WTC11 (cell line): ENCODE measurements around the gene GCK. TPM values are rescaled to one million over a fixed set of nuclear protein-coding genes. Genes with fewer than 3 reads are reported as not detected.
A peak's percentile ranks its signal among the peaks of the same experiment; 100 is the strongest.

Source experiments
- ATAC-seq: fragments of 200-7000 bp; cut with Tn5 transposase; 2 replicates; pipeline ENCODE4 v1.10.0; 2021; ENCODE audit warnings: mild to moderate bottlenecking, moderate library complexity
- CTCF ChIA-PET: fragments of 300-600 bp; sonication (Branson Sonifier 250); formaldehyde crosslinking; loops from one replicate; lab custom pipeline; 2021; ENCODE audit warnings: antibody characterized with exemption; lab: Charles Lee
- POLR2A ChIA-PET: fragments of 350-600 bp; sonication (Branson Sonifier 250); formaldehyde crosslinking; loops from one replicate; lab custom pipeline; 2021; ENCODE audit warnings: antibody characterized with exemption; lab: Charles Lee
- DNase-seq: peaks from one replicate; pipeline ENCODE4 v3.0.0; 2021; ENCODE audit warnings: low spot score
- H3K27ac Mint-ChIP-seq: 2 replicates; pipeline ENCODE4 v1.8.0; 2021; ENCODE audit warnings: mixed read lengths
- H3K27me3 Mint-ChIP-seq: 2 replicates; pipeline ENCODE4 v1.8.0; 2021; ENCODE audit warnings: low read depth, mild to moderate bottlenecking, moderate library complexity, mixed read lengths
- H3K36me3 Mint-ChIP-seq: 2 replicates; pipeline ENCODE4 v1.8.0; 2021; ENCODE audit warnings: mixed read lengths
- H3K4me1 Mint-ChIP-seq: 2 replicates; pipeline ENCODE4 v1.8.0; 2022; ENCODE audit warnings: mixed read lengths
- H3K4me3 Mint-ChIP-seq: 2 replicates; pipeline ENCODE4 v1.8.0; 2021; ENCODE audit warnings: mild to moderate bottlenecking, moderate library complexity, mixed read lengths
- H3K9me3 Mint-ChIP-seq: 2 replicates; pipeline ENCODE4 v1.8.0; 2021; ENCODE audit warnings: mixed read lengths
- ATF6 ChIP-seq: sonication (generic); formaldehyde crosslinking; IDR thresholded peaks from 2 replicates; pipeline ENCODE4 v1.8.1; 2023; ENCODE audit warnings: mild to moderate bottlenecking, missing genetic modification reagents
- CBFB ChIP-seq: sonication (generic); formaldehyde crosslinking; IDR thresholded peaks from 2 replicates; pipeline ENCODE4 v1.8.1; 2022; ENCODE audit warnings: mild to moderate bottlenecking, low read depth, missing genetic modification reagents
- CREB1 ChIP-seq: sonication (generic); formaldehyde crosslinking; IDR thresholded peaks from 2 replicates; pipeline ENCODE4 v1.8.0; 2023; ENCODE audit warnings: mild to moderate bottlenecking, missing genetic modification reagents
- EMX1 ChIP-seq: fragments of 250-450 bp; sonication (Bioruptor Pico); IDR thresholded peaks from 2 replicates; pipeline ENCODE4 v1.8.0; 2021; ENCODE audit warnings: mild to moderate bottlenecking
- FOXJ3 ChIP-seq: sonication (generic); formaldehyde crosslinking; IDR thresholded peaks from 2 replicates; pipeline ENCODE4 v1.9.0; 2021; ENCODE audit warnings: missing genetic modification reagents, mild to moderate bottlenecking, borderline replicate concordance
- FOXP4 ChIP-seq: sonication (generic); formaldehyde crosslinking; IDR thresholded peaks from 2 replicates; pipeline ENCODE4 v1.8.0; 2022; ENCODE audit warnings: mild to moderate bottlenecking, missing genetic modification reagents
- GABPB1 ChIP-seq: sonication (generic); formaldehyde crosslinking; IDR thresholded peaks from 2 replicates; pipeline ENCODE4 v1.8.1; 2023; ENCODE audit warnings: mild to moderate bottlenecking, missing genetic modification reagents
- GRHL2 ChIP-seq: fragments of 250-450 bp; sonication (Bioruptor Pico); IDR thresholded peaks from 2 replicates; pipeline ENCODE4 v1.8.0; 2022; ENCODE audit warnings: mild to moderate bottlenecking, moderate library complexity; ENCODE audit not compliant: insufficient replicate concordance, severe bottlenecking
- GTF2I ChIP-seq: fragments of 250-450 bp; sonication (Bioruptor Pico); conservative IDR thresholded peaks from 2 replicates; pipeline ENCODE4 v1.4.0; 2021; ENCODE audit warnings: mild to moderate bottlenecking
- HMGA2 ChIP-seq: fragments of 250-450 bp; sonication (Bioruptor Pico); IDR thresholded peaks from 2 replicates; pipeline ENCODE4 v1.4.0; 2021; ENCODE audit warnings: mild to moderate bottlenecking, moderate library complexity
- IRF1 ChIP-seq: sonication (generic); formaldehyde crosslinking; IDR thresholded peaks from 2 replicates; pipeline ENCODE4 v1.8.0; 2023; ENCODE audit warnings: missing genetic modification reagents
- IRF2 ChIP-seq: sonication (generic); formaldehyde crosslinking; IDR thresholded peaks from 2 replicates; pipeline ENCODE4 v1.8.0; 2022; ENCODE audit warnings: low read depth, missing genetic modification reagents, borderline replicate concordance
- JAZF1 ChIP-seq: fragments of 250-450 bp; sonication (Bioruptor Pico); IDR thresholded peaks from 2 replicates; pipeline ENCODE4 v1.9.0; 2021; ENCODE audit warnings: moderate library complexity, mild to moderate bottlenecking, inconsistent platforms
- KAT7 ChIP-seq: sonication (generic); formaldehyde crosslinking; IDR thresholded peaks from 2 replicates; pipeline ENCODE4 v1.8.1; 2023; ENCODE audit warnings: missing genetic modification reagents, mild to moderate bottlenecking, borderline replicate concordance
- NFATC4 ChIP-seq: fragments of 250-450 bp; sonication (Bioruptor Pico); IDR thresholded peaks from 2 replicates; pipeline ENCODE4 v1.9.0; 2021; ENCODE audit warnings: mild to moderate bottlenecking
- NR1H2 ChIP-seq: sonication (generic); formaldehyde crosslinking; IDR thresholded peaks from 2 replicates; pipeline ENCODE4 v1.9.0; 2021; ENCODE audit warnings: mild to moderate bottlenecking, moderate library complexity, missing genetic modification reagents
- NR3C1 ChIP-seq: sonication (generic); formaldehyde crosslinking; conservative IDR thresholded peaks from 2 replicates; pipeline ENCODE4 v1.8.1; 2023; ENCODE audit warnings: low read depth, mild to moderate bottlenecking, missing genetic modification reagents
- PRRX2 ChIP-seq: fragments of 250-450 bp; sonication (Bioruptor Pico); IDR thresholded peaks from 2 replicates; pipeline ENCODE4 v1.8.0; 2021; ENCODE audit warnings: mild to moderate bottlenecking
- SMAD3 ChIP-seq: sonication (generic); formaldehyde crosslinking; IDR thresholded peaks from 2 replicates; pipeline ENCODE4 v1.8.0; 2022; ENCODE audit warnings: missing genetic modification reagents, mild to moderate bottlenecking, borderline replicate concordance
- STAT6 ChIP-seq: sonication (generic); formaldehyde crosslinking; conservative IDR thresholded peaks from 2 replicates; pipeline ENCODE4 v1.8.1; 2023; ENCODE audit warnings: mild to moderate bottlenecking, low read depth, missing genetic modification reagents, moderate library complexity
- TCF7 ChIP-seq: sonication (generic); formaldehyde crosslinking; IDR thresholded peaks from 2 replicates; pipeline ENCODE4 v1.8.0; 2022; ENCODE audit warnings: mild to moderate bottlenecking, low read depth, missing genetic modification reagents, moderate library complexity
- TP53 ChIP-seq: sonication (generic); formaldehyde crosslinking; IDR thresholded peaks from 2 replicates; pipeline ENCODE4 v1.8.1; 2023; ENCODE audit warnings: mild to moderate bottlenecking, missing genetic modification reagents
- ZMAT4 ChIP-seq: fragments of 250-450 bp; sonication (Bioruptor Pico); IDR thresholded peaks from 2 replicates; pipeline ENCODE4 v1.9.0; 2021; ENCODE audit warnings: mild to moderate bottlenecking
- ZNF138 ChIP-seq: sonication (generic); formaldehyde crosslinking; conservative IDR thresholded peaks from 2 replicates; pipeline ENCODE4 v1.8.1; 2022; ENCODE audit warnings: mild to moderate bottlenecking, moderate library complexity, missing genetic modification reagents
- ZNF416 ChIP-seq: fragments of 250-450 bp; sonication (Bioruptor Pico); IDR thresholded peaks from 2 replicates; pipeline ENCODE4 v1.9.0; 2021; ENCODE audit warnings: mild to moderate bottlenecking, inconsistent platforms
- ZNF425 ChIP-seq: fragments of 250-450 bp; sonication (Bioruptor Pico); conservative IDR thresholded peaks from 2 replicates; pipeline ENCODE4 v1.9.0; 2021; ENCODE audit warnings: mild to moderate bottlenecking
- total RNA-seq: library from RNA; stranded (reverse); gene quantifications from 3 replicates; pipeline ENCODE4 v1.2.3, GENCODE V29; 2021

GCK gene
- total RNA-seq, 1 experiment from 2014 or later, result 3.3 TPM

GRCh38 chr7:44217223-44217714 lies 28.0 kb upstream of the GCK start (continued):
- TF ChIP-seq STAT6 (CRISPR knock-in tag), result no peak
- TF ChIP-seq ZNF425, result no peak
- TF ChIP-seq JAZF1 (CRISPR knock-in tag), result no peak
- no peak for TF ChIP-seq ZNF416 (CRISPR knock-in tag)
- no peak for TF ChIP-seq HMGA2 (CRISPR knock-in tag)
- no peak for TF ChIP-seq PRRX2 (CRISPR knock-in tag)
- TF ChIP-seq, all 79 proteins: peak for 0

GRCh38 chr7:44216521-44217222 lies 27.4 kb upstream of the GCK start:
- CTCF ChIA-PET, result interaction anchor here (1.1 to 3.5 kb wide), 5 partner anchors 16 to 85 kb away, joined by 3 to 27 read pairs (median 11); partner anchors contain the start of gene YKT6
- Mint-ChIP-seq H3K27ac (no peak overlapping the region), H3K9me3 (no peaks in the 10 kb centered on the region), H3K27me3 (no peaks in the 10 kb centered on the region), H3K4me3 (no peak overlapping the region), H3K4me1 (peaks cover 27% of the 10 kb centered on the region), H3K36me3 (peaks cover 6% of the 10 kb centered on the region; the same call in 1 of the 2 replicates)
- POLR2A ChIA-PET, result no interaction called here
- no peak for ATAC-seq
- DNase-seq, result peak; percentile 6
- TF ChIP-seq SMAD3 (CRISPR knock-in tag) (no peak), FOXP4 (CRISPR knock-in tag) (no peak), ZNF138 (CRISPR knock-in tag) (no peak), NFATC4 (CRISPR knock-in tag) (no peak), GRHL2 (CRISPR knock-in tag) (no peak), TCF7 (CRISPR knock-in tag) (no peak), GTF2I (CRISPR knock-in tag) (no peak), TP53 (no peak), FOXJ3 (CRISPR knock-in tag) (no peak), NR1H2 (CRISPR knock-in tag) (no peak), EMX1 (no peak), IRF2 (CRISPR knock-in tag) (no peak), ATF6 (CRISPR knock-in tag) (no peak), NR3C1 (CRISPR knock-in tag) (no peak), CBFB (CRISPR knock-in tag) (no peak), IRF1 (CRISPR knock-in tag) (no peak), CREB1 (no peak), GABPB1 (CRISPR knock-in tag) (no peak), ZMAT4 (CRISPR knock-in tag) (no peak), KAT7 (CRISPR knock-in tag) (no peak)
